SK-N-SH (cell line): ENCODE results near the gene EFCAB6.

Experiments used
- CTCF ChIP-seq: fragments of 200-600 bp; sonication (generic); IDR thresholded peaks from 2 replicates; pipeline ENCODE4 v1.6.1; 2017; ENCODE audit warnings: antibody characterized with exemption, mild to moderate bottlenecking, moderate library complexity
- EZH2phosphoT487 ChIP-seq: fragments of 200-600 bp; sonication (generic); IDR thresholded peaks from 2 replicates; pipeline ENCODE4 v1.6.1; 2017; ENCODE audit warnings: low read depth, mixed run types, mild to moderate bottlenecking, antibody characterized with exemption, moderate library complexity, borderline replicate concordance
- FOXJ3 ChIP-seq: sonication (generic); formaldehyde crosslinking; IDR thresholded peaks from 2 replicates; pipeline ENCODE4 v1.5.1; 2020; ENCODE audit warnings: mild to moderate bottlenecking, missing genetic modification reagents
- MXI1 ChIP-seq: IDR thresholded peaks from 2 replicates; pipeline ENCODE4 v1.6.1; 2012; ENCODE audit warnings: mild to moderate bottlenecking, low read depth, low read length, improper control_type of control experiment
- POLR2AphosphoS5 ChIP-seq: IDR thresholded peaks from 2 replicates; pipeline ENCODE4 v1.6.1; 2012; ENCODE audit warnings: low read depth, low read length
- REST ChIP-seq: IDR thresholded peaks from 2 replicates; pipeline ENCODE4 v1.6.1; 2012; ENCODE audit warnings: mild to moderate bottlenecking, low read depth, low read length, moderate library complexity
- RXRA ChIP-seq: IDR thresholded peaks from 2 replicates; pipeline ENCODE4 v1.4.0; 2012; ENCODE audit warnings: low read depth, mild to moderate bottlenecking, borderline replicate concordance
- TAF1 ChIP-seq: IDR thresholded peaks from 2 replicates; pipeline ENCODE4 v1.6.1; 2012; ENCODE audit warnings: low read depth, mild to moderate bottlenecking, low read length, moderate library complexity, borderline replicate concordance
- YY1 ChIP-seq: IDR thresholded peaks from 2 replicates; pipeline ENCODE4 v1.4.0; 2012; ENCODE audit warnings: low read depth, mild to moderate bottlenecking

- TF ChIP-seq CTCF (no peak), POLR2AphosphoS5 (no peak), RXRA (no peak), FOXJ3 (CRISPR knock-in tag) (no peak), MXI1 (no peak), EZH2phosphoT487 (no peak), YY1 (no peak), TAF1 (no peak), REST (no peak)
These were observed 308.0 kb downstream of the EFCAB6 start for GRCh38 chr22:43504068-43504467.
